Measurements from ENCODE around the gene RGS10.
"Not testable (repeated sequence)": the region's sequence is repeated elsewhere in the genome, so short reads cannot be mapped to it uniquely, and the experiment has no call there.

The RGS10 gene

DNA sequence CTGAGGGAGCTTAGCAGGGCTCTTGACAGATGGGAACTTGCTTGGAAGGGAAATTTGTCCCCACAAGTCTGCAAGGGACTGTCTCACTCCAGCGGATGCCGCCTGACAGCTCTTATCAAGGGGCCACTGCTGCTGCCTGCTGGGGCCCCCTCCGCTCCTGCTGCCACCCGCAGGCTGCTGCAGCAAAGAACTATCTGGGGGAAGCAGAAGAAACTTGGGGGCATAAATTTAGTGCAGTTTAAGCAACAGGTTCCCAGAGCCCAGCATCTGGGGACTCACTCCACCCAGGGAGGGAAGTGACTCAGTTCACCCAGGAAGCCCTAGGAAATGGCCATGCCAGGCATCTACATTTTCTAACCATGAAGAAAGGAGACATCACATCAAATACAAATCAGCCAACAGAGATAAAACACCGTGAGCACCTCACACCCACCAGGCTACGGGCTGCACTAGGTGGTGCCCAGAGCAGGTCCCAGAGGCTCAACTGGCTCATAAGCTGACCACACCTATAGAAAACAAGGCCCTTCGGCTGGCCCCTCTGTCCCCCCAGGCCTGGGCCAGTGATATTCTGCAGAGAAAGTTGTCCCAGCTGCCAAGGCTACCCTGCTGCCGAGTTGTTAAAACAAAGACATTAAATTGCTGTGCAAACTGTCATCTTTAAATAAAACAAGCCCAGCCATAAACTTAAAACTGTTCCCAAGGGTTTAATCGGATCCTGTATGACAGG, 3.7 kb downstream of the RGS10 start:
- peak in 2 of 3 donors; percentile 14 to 39 for DNase-seq (ENCODE audit: low read depth in 3 of 3)

DNA sequence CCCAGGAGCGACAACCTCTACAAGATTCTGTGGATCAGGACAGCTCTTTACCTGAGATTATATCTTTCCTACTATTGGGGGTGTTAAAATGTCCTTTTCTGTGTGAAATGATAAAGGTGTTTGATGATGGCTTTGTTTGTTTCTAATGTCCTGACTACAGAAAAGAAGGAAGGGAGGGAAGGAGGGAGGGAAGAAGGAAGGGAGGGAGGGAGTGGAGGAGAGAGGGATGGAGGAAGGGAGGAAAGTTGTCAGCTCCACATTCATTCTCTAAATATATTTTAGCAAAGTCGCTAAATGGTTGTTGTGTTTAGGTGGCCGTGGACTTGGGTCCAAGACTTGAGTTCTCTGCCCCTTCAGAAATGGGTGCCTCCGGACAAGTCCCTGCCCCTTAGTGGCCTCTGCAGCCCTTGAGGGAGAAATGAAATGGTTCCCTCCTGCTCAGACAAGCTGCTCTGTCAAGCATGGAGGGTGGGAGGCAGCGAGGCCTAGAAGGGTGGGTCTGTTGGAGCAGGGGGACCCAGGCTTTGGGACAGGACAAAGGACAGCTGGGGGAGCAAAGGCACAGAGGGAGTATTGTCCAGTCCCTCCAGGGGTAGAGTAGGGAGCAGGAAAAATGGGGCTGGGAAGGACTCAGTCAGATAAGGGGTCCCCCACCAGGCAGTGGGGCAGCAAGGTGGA, 4.4 kb downstream of the RGS10 start:
- DNase-seq (ENCODE audit: low read depth in 3 of 3): no peak

DNA sequence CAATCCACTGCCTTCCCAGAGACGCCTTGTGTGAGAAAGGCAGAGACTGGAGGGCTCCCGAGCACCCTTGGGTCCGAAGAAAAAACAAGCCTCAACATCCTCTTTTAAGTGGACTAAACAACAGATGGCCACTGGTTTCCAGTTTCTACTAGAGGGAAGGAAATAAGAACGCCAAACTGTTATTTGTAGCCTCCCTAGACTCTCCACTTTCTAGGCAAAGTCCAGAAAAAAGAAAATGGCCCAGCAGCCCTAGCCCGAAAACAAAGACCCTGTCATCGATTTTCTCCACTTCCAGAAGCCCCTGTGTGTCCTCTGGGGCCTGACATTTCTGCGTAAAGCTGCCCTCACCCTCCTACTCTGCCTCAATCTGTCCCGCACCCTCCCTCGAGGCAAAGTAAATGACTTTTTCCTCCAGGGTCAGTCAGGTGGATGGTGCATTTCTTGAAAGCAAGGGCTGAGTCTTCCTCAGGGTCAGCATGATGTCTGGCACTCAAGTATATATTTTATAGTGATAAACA, 6.0 kb downstream of the RGS10 start:
- DNase-seq (ENCODE audit: low read depth in 3 of 3): no peak

DNA sequence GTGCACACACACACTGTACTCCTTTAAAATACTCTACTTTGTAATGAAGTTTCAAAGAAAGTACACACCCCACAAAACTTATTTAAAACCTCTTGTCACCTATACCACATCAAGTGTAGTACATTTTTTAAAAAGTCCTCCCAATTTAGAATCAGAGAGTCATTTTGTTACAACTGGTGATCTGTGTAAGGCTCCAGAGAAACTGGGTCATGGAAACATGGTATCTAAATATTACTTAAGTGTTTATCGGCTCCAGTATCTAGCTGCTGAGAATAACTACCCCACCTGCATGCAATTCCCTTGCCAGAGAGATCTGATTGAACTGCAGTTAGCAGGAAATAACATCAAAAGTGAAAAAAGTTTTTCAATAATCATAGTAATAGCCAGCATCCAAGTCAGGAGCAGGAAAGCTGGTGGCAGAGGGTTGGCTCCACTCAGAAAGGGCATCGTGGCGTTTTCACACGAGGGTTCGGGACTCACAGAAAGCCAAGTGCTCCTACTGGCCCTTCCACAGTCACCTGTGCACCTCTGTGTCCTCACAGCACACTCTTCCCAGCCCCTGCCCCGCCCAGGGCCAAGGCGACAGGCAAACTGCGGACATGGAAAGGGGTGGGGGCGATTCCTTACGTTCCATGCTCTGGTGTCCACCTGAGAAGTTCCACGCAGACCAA, 6.5 kb downstream of the RGS10 start:
- DNase-seq (ENCODE audit: low read depth in 3 of 3): no peak

DNA sequence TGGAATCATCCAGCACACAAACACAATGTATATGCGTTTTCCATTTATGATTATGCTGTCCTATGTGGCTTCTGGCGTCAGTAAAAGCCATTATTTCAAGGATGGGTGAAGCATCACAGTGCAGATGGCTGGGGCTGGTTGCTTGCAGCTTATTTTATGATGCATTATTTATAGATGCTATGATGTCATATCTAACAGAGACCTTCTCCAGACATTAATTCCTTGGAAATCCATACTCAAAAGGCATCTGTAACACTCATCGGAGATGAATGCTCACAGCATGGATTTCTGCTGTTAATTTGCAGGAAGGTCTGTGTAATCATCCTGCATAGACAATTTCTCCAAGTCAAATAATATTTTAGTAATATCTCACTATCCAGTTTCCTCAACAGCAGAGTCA, 7.2 kb downstream of the RGS10 start:
- no peak for DNase-seq (ENCODE audit: low read depth in 3 of 3)

DNA sequence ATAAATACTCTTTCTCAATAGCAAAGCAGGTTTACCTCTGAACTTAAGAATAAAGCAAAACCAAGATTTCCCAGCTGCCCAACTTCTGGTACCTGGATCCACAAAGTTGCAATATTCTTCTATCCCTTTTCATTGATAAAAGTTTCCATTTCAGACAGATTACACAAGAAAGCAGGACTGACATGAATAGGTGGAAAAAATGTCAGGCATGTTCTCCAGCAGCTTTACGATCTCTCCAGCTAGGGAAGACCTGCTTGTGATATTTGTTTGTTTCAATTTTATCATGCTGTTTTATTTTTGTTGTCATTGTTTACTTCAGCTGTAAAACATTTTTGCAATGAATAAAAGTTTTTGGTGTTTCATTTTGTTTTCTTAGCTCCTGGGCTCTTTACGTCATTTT, 9.0 kb downstream of the RGS10 start:
- DNase-seq (ENCODE audit: low read depth in 3 of 3): no peak

DNA sequence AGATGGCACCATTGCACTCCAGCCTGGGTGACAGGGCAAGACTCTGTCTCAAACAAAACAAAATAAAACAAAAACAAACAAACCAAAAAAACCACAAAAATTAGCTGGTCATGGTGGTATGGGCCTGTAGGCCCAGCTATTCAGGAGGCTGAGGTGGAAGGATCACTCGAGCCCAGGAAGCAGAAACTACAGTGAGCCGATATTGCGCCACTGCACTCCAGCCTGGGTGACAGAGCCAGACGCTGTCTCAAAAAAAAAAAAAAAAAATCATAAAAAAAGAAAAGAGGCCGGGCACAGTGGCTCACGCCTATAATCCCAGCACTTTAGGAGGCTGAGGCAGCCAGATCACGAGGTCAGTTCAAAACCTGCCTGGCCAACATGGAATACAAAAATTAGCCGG, 9.7 kb downstream of the RGS10 start:
- not testable (repeated sequence) for DNase-seq (ENCODE audit: low read depth in 3 of 3)

DNA sequence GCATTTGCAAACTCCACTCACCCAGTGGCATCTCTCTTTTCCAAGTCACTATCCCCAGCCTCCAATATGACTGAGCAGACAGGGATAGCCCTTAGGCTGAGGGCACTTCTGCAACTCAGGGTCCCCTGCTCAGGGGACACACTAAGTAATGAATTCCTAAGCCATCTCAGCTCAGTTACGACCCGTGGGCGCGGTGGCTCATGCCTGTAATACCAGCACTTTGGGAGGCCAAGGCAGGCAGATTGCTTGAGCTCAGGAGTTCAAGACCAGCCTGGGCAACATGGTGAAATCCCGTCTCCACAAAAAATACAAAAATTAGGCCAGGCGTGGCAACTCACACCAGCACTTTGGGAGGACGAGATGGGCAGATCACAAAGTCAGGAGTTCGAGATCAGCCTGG, 10.3 kb downstream of the RGS10 start:
- DNase-seq (ENCODE audit: low read depth in 3 of 3): not testable (repeated sequence)

DNA sequence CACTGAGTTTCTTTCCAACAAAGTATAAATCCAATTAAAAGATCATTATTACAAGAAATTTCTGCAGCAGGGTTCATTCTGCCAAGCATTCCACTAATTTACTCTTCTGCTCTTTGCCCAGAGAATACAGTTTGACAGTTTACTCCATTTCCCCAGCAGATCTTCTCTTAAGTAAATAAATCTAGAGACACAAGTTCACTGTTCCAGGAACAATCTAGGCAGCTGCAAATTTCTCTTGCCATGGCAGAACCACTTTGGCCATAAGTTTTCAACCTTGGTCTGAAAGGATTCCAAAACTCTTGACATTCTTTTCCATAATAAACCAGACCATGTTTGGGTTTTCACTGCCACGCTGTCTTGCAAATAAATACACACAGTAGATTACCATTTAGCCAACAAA, 11.5 kb downstream of the RGS10 start:
- DNase-seq (ENCODE audit: low read depth in 3 of 3): no peak

DNA sequence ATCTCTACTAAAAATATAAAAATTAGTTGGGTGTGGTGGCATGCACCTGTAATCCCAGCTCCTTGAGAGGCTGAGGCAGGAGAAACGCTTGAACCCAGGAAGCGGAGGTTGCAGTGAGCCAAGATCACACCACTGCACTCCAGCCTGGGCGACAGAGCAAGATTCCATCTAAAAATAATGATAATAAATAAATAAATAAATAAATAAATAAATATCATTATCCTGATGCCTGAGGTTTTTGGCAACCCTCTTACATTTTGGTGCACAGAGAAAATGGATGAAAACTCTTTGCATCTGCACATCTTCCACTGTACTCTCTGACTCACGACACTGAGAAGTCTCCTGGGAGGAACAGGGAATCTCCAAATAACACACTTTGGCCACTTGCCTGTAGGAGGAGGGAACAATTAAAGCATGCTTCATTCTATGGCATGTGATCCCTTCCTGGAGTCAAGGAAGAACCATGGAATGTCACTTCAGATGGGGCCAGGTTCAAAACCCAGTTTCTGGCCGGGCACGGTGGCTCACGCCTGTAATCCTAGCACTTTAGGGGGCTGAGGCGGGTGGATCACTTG, 13.8 kb downstream of the RGS10 start:
- not testable (repeated sequence) for DNase-seq (ENCODE audit: low read depth in 3 of 3)

DNA sequence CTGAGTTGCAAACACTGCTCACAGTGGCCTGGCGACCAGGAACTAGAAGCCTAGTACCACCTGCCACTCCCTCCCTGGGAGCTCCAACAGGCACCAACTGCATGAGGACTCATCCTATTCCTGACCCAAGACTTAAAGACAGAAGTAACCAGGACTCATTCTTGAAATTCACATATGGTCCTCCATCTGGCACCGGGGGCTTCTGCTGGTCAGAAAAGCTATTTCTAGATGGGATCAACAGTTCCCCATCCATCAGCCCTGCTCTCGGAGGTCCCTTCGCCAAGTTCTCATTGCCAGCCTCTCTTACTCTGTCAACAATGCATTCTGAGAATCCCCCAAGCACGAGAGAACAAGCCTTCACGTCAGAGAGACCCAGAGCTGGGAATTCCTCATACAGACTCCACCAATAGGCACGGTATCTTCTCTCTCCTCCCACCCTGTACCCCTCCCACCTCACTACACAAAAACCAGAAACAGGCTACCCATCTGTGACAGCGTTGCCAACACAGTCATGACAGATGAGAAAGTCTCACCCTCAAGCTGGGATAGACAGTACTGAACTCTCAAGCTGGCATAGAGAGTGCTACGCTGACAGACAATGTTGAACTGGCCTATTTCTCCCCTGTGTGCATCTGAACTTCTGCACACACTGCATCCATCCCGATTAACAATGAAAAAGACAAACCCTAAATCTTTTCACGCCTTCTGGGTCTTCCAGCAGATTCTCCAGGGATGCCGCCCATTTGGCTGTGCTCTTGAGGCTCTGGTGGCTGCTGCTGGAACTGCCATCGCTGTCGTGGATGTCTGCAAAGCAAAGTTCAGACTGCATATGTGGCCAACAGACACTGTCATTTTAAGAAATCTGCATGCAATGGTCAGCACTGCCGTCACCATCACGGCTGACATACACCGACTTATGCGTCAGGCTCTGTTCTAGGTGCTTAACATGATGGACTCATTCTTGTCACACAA, 15.6 kb downstream of the RGS10 start:
- no peak for DNase-seq (ENCODE audit: low read depth in 3 of 3)

DNA sequence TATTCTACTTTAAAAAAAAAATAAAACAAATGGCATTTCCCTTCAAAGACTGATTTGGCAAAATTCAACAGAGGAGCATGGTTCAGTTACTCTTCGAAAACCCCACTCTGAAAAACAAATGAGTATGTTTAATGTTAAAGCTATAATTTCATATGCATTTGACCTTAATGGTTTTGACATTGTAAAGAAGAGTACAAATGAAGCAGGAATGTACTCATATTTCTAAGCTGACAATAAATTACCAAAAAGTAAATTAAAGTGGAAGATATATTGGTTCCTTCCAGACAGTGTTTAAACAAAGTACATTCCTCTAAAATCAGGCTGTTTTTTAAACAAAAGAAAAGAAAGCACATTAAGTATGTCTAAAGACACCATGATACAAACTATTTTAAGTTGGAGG, 16.4 kb downstream of the RGS10 start:
- DNase-seq (ENCODE audit: low read depth in 3 of 3): no peak

DNA sequence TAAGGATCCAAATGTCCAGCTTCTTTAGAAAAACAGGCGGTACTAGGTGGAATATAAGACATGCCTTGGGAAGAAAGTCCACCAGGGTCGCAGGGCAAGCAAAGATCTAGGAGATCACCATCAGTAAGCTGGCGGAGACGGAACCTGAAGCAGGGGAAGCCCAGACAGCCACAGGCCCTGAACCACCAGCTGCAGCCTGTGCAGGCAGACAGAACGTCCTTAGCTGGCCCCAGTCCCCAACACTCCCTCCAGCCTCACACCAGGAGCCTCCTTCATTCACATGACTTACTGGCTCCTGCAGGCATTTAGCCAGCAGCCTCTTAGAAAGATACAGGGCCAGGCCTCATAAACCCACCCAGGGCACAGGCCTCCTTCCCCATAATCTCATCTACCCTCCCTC, 17.4 kb downstream of the RGS10 start:
- no peak for DNase-seq (ENCODE audit: low read depth in 3 of 3)

DNA sequence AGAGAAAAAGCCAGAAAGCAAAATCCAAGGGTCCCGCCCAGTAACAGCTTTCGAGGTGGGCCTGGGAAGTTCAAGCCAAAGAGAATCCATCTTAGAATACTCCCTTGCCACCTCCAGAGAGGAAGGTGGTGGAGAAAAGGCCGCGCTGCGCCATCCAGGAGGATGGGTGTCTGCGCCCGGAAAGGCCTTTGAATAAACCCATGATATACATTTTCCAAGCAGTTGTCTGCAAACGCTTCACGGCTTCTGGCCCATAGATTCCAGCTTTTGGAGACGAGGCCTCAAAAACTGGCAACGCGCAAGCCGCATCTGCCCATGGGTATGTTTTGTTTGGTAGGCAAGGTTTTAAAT, 17.8 kb downstream of the RGS10 start:
- DNase-seq (ENCODE audit: low read depth in 3 of 3): no peak

DNA sequence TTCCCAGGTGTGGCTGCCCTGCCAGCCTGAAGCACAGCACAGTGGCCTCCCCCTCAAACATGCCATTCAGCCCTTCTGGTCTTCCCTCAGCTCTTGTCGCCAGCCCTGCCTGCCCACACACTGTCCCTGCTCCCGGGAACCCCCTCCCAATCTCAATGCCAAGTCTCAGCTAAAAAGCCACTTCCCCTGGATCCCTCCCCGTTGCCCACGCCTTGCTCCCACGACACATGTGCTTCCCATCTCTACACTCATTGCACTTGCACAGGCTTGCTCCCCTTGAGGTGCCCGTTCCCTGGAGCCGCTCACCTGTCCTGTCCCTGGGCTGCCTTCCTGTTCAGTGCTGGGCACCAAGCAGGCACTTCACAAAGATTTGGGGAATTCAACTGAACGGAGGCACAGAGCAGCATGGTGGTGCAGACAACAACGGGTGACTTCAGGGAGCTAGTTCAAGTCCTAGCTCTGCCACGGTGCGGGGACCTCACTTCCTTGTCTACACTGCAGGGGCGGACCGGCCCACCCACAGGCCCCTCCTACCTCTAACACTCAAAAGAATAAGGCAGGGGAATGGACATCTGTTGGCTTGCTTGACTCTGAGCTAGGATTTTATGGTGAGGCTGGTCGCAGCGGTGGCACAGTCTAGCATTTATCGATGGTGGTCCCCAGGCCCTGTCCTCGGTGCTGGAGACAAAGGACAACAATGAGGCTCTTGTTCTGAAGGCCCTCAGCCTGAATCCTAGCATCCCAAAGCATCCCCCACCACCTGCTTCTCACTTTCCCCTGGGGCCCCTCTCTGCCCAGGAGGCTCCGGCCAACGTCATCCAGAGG, 18.4 kb downstream of the RGS10 start:
- DNase-seq (ENCODE audit: low read depth in 3 of 3): no peak

DNA sequence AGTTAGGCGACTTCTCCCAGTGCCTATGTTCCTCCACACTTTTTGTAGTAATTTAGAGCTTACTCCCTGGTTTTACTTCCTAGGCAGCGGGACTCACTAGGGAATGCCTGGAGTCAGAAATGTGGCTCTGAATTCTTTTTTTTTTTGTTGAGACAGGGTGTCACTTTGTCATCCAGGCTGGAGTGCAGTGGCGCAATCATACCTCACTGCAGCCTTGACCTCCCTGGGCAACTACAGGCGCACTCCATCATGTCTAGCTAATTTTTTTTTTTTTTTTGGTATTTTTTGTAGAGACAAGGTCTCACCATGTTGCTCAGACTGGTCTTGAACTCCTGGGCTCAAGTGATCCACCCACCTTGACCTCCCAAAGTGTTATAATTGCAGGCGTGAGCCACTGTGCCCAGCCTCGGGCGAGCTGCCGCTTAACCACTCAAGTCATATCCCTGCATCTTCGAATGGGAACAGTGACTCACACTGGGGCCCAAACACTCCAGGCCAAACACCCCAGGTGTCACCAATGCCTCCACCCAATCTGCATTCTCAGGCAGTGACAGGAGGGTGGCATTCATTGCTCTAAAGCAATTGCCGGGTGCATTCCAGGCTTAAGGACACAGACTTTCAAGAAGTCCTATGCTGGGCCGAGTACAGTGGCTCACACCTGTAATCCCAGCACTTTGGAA, 19.6 kb downstream of the RGS10 start:
- DNase-seq (ENCODE audit: low read depth in 3 of 3): no peak

DNA sequence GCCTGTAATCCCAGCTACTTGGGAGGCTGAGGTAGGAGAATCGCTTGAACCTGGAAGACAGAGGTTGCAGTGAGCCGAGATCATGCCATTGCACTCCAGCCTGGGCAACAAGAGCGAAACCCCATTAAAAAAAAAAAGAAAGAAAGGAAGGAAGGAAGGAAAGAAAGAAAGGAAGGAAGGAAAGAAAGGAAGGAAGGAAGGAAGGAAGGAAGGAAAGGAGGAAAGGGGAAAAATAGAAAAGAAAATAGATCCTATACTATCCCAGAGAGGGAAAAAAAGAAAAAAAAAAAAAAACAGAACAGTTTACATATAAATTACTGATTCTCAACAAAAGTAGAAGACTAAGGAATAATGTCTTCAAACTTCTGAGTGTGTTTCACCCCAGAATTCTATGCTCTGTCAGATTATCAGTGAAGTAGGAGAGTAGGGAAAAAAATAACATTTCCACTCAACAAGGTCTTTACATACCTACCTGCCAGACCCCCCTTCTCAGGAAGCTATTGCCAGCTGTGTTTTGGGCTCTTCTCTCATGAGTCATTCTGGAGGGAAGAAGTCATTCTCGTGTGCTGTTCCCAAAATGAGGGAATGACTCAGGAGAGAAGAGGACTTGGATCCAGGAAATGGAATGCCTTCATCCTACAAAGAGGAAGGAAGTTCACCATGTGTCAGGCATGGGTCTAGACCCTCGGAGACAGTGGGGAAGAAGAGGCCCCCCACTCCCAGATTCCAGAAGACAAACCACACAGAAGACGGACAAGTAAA, 20.9 kb downstream of the RGS10 start:
- no peak for DNase-seq (ENCODE audit: low read depth in 3 of 3)

DNA sequence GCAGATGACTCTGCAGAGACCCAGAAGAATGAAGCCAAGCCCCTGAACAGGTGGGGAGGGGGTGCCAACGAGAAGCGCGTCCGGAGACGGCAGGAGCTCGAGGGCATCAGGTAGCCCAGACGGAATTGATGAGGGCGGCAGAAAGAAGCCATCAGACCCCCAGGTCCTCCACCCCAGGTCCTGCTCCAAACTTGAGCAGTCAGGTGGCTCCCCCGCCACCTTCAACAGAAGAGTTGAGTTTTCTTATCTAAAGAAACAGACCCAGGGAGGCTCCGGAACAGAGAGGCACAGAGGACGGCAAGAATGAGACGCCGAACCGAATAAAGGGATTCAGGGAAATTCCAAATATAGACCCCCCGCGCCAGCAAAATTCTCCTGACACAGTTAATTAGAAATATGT, 22.2 kb downstream of the RGS10 start:
- no peak for DNase-seq (ENCODE audit: low read depth in 3 of 3)

DNA sequence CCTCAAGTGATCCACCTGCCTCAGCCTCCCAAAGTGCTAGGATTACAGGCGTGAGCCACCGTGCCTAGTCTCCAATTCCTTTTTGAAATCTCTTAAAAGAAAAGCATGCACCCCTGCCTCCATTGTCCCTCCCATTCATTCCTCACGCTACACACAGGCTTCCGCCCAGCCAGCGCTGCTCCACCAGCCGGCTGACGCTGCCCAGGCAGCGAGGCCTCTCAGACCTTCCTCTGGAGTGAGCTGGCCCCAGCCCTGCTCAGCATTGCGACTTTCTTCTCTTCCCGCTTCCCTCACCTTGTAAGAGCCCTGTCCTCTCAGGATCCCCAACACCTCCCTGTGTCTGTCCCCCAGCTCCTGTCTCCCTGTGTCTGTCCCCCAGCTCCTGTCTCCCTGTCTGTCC, 23.6 kb downstream of the RGS10 start:
- no peak for DNase-seq (ENCODE audit: low read depth in 3 of 3)
